NCI-H1105 treated with DMSO at 0.1 percent for 48 hours (cell line): Measurements from ENCODE around the gene CLEC2B.

Experiments
- DNase-seq: peaks from one replicate; lab custom pipeline; 2025; lab: John Stamatoyannopoulos, UW

The CLEC2B gene

GRCh38 chr12:9808504-9808903 is 60.6 kb downstream of the CLEC2B start:
- DNase-seq: no peak

DNA sequence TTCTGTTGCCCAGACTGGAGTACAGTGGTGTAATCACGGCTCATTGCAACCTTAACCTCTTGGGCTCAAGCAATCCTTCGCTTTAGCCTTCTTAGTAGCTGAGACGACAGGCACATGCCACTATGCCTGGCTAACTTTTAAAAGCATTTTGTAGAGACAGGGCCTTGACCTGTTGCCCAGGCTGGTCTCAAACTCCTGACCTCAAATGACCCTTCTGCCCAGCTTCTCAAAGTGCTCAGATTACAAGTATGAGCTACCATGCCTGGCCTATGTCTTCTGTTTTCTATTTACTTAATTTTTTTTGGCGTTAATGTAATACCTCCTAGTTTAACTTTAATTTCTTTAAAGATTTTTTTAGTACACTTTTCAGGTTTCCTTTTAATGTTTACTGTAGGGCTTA is 62.4 kb downstream of the CLEC2B start:
- no peak for DNase-seq

- no peak for DNase-seq
Observed at GRCh38 chr12:9805883-9806282, 63.3 kb downstream of the CLEC2B start.
